Measurements from ENCODE around the gene SMC4. TPM values are rescaled to one million over a fixed set of nuclear protein-coding genes. Genes with fewer than 3 reads are reported as not detected.

SMC4 gene
- total and polyA plus RNA-seq, 2 of the 8 experiments (the other 6 are each of a cell fraction or from before 2014, with no cell fraction given), result 26.6 to 118 TPM

- TF ChIP-seq NRF1 (IDR thresholded peaks at IDR 0.05; ENCODE audit: low read depth, low read length) (no peak), SP4 (IDR thresholded peaks at IDR 0.05; ENCODE audit: low read length) (no peak), JUND (IDR thresholded peaks at IDR 0.05; ENCODE audit: low read length) (no peak), SP2 (IDR thresholded peaks at IDR 0.05; ENCODE audit: low read length) (no peak), MAX (IDR thresholded peaks at IDR 0.05) (no peak), RBBP5 (IDR thresholded peaks at IDR 0.05; ENCODE audit: borderline replicate concordance, low read depth, low read length) (no peak), RXRA (IDR thresholded peaks at IDR 0.05; ENCODE audit: insufficient read depth, low read depth, low read length) (no peak), SUZ12 (IDR thresholded peaks at IDR 0.05; ENCODE audit: low read length) (no peak), POLR2A (IDR thresholded peaks at IDR 0.05; ENCODE audit: control extremely low read depth in 1 of 2, low read depth in 2 of 2, low read length in 2 of 2) (no peak)
These were observed 28.2 kb upstream of the SMC4 start (continued) for GRCh38 chr3:160370987-160371857.
